H9 (cell line): Measurements from ENCODE around the gene FKRP. TPM values are rescaled to one million over a fixed set of nuclear protein-coding genes. Genes with fewer than 3 reads are reported as not detected.

Experiments used
- DNase-seq: peaks from one replicate; pipeline ENCODE4 v3.0.0-alpha.2; 2017
- H2AFZ ChIP-seq: one replicate; pipeline ENCODE4 v1.6.1; 2013; ENCODE audit warnings: mild to moderate bottlenecking, low read length, control low read depth, moderate library complexity
- H2AK5ac ChIP-seq: 2 replicates; pipeline ENCODE4 v1.6.1; 2013; ENCODE audit warnings: low read length, control low read depth, mixed read lengths; ENCODE audit not compliant: insufficient read length
- H2BK120ac ChIP-seq: one replicate; pipeline ENCODE4 v1.6.1; 2013; ENCODE audit warnings: low read depth, mild to moderate bottlenecking, low read length, control low read depth, inconsistent platforms; ENCODE audit not compliant: poor library complexity, severe bottlenecking
- H2BK12ac ChIP-seq: 2 replicates; pipeline ENCODE4 v1.6.1; 2013; ENCODE audit warnings: low read length, control low read depth, mixed read lengths, low read depth; ENCODE audit not compliant: insufficient read length
- H2BK15ac ChIP-seq: 2 replicates; pipeline ENCODE4 v1.6.1; 2013; ENCODE audit warnings: low read depth, low read length, control low read depth
- H2BK20ac ChIP-seq: one replicate; pipeline ENCODE4 v1.6.1; 2013; ENCODE audit warnings: low read depth, mild to moderate bottlenecking, low read length, control low read depth, inconsistent platforms; ENCODE audit not compliant: poor library complexity, severe bottlenecking
- H2BK5ac ChIP-seq: 2 replicates; pipeline ENCODE4 v1.6.1; 2013; ENCODE audit warnings: low read length, control low read depth, mixed read lengths; ENCODE audit not compliant: insufficient read length
- H3K14ac ChIP-seq: 2 replicates; pipeline ENCODE4 v1.6.1; 2013; ENCODE audit warnings: low read length, control low read depth; ENCODE audit not compliant: insufficient read depth
- H3K18ac ChIP-seq: 2 replicates; pipeline ENCODE4 v1.6.1; 2013; ENCODE audit warnings: low read depth, mild to moderate bottlenecking, mixed read lengths, low read length, control low read depth; ENCODE audit not compliant: insufficient read length
- H3K23ac ChIP-seq: 2 replicates; pipeline ENCODE4 v1.6.1; 2013; ENCODE audit warnings: low read length, control low read depth, mixed read lengths, low read depth; ENCODE audit not compliant: insufficient read length
- H3K23me2 ChIP-seq: 2 replicates; pipeline ENCODE4 v1.6.1; 2013; ENCODE audit warnings: low read depth, mild to moderate bottlenecking, mixed read lengths, low read length, control low read depth; ENCODE audit not compliant: insufficient read length, poor library complexity, severe bottlenecking
- H3K27ac ChIP-seq: 2 replicates; pipeline ENCODE4 v1.5.1; 2013; ENCODE audit warnings: low read length, control low read depth, mixed read lengths, low read depth; ENCODE audit not compliant: insufficient read length
- H3K27me3 ChIP-seq: 2 replicates; pipeline ENCODE4 v1.6.1; 2013; ENCODE audit warnings: low read length, control low read depth, inconsistent platforms; ENCODE audit not compliant: insufficient read depth
- H3K4ac ChIP-seq: 2 replicates; pipeline ENCODE4 v1.6.1; 2013; ENCODE audit warnings: low read depth, mild to moderate bottlenecking, control low read depth, inconsistent platforms, low read length, moderate library complexity
- H3K4me1 ChIP-seq: 2 replicates; pipeline ENCODE4 v1.6.1; 2013; ENCODE audit warnings: low read length, control low read depth, inconsistent platforms; ENCODE audit not compliant: insufficient read depth
- H3K4me2 ChIP-seq: 2 replicates; pipeline ENCODE4 v1.6.1; 2013; ENCODE audit warnings: low read length, control low read depth, mixed read lengths; ENCODE audit not compliant: insufficient read length, insufficient read depth
- H3K56ac ChIP-seq: 2 replicates; pipeline ENCODE4 v1.6.1; 2013; ENCODE audit warnings: low read depth, mild to moderate bottlenecking, mixed read lengths, low read length, control low read depth; ENCODE audit not compliant: insufficient read length
- H3K79me1 ChIP-seq: 2 replicates; pipeline ENCODE4 v1.6.1; 2013; ENCODE audit warnings: low read depth, mild to moderate bottlenecking, moderate library complexity, low read length, control low read depth, inconsistent platforms; ENCODE audit not compliant: insufficient read depth, poor library complexity, severe bottlenecking
- H3K79me2 ChIP-seq: 2 replicates; pipeline ENCODE4 v1.6.1; 2013; ENCODE audit warnings: low read length, control low read depth, inconsistent platforms; ENCODE audit not compliant: insufficient read depth
- H3K9ac ChIP-seq: 2 replicates; pipeline ENCODE4 v1.6.1; 2013; ENCODE audit warnings: low read length, control low read depth, mixed read lengths; ENCODE audit not compliant: insufficient read length; ENCODE audit errors: extremely low read depth
- H3K9me3 ChIP-seq: one replicate; pipeline ENCODE4 v1.6.1; 2013; ENCODE audit warnings: low read depth, low read length, inconsistent platforms; ENCODE audit not compliant: control insufficient read depth
- H3T11ph ChIP-seq: one replicate; pipeline ENCODE4 v1.6.1; 2013; ENCODE audit warnings: mild to moderate bottlenecking, low read length, control low read depth, inconsistent platforms
- H4K20me1 ChIP-seq: one replicate; pipeline ENCODE4 v1.6.1; 2013; ENCODE audit not compliant: control insufficient read depth, insufficient read length, insufficient read depth
- H4K5ac ChIP-seq: 2 replicates; pipeline ENCODE4 v1.6.1; 2013; ENCODE audit warnings: low read depth, mild to moderate bottlenecking, mixed read lengths, low read length, control low read depth; ENCODE audit not compliant: insufficient read length
- H4K8ac ChIP-seq: replicated peaks from 2 replicates; pipeline ENCODE4 v1.6.1; 2013; ENCODE audit warnings: low read length, control low read depth, mixed read lengths, low read depth; ENCODE audit not compliant: insufficient read length
- H4K91ac ChIP-seq: 2 replicates; pipeline ENCODE4 v1.6.1; 2013; ENCODE audit warnings: low read depth, mild to moderate bottlenecking, moderate library complexity, mixed read lengths, low read length, control low read depth; ENCODE audit not compliant: insufficient read length
- H3K27ac Mint-ChIP-seq, 3 experiments: 2 replicates in 2 of 3; 3 replicates in 1 of 3; pipeline ENCODE4 v1.8.0; 2020 to 2021; ENCODE audit warnings: mixed read lengths in 3 of 3, mild to moderate bottlenecking in 1 of 3, moderate library complexity in 1 of 3
- H3K27me3 Mint-ChIP-seq: 2 replicates; pipeline ENCODE4 v1.8.0; 2021; ENCODE audit warnings: low read depth, mild to moderate bottlenecking, moderate library complexity, mixed read lengths
- H3K36me3 Mint-ChIP-seq, 3 experiments: 2 replicates in 2 of 3; 3 replicates in 1 of 3; pipeline ENCODE4 v1.8.0; 2020 to 2021; ENCODE audit warnings: low read depth in 3 of 3, mixed read lengths in 3 of 3; ENCODE audit not compliant: insufficient read depth in 1 of 3
- H3K4me1 Mint-ChIP-seq, 2 experiments: 2 replicates each; pipeline ENCODE4 v1.8.0; 2020; ENCODE audit warnings: mixed read lengths in 2 of 2
- H3K4me3 Mint-ChIP-seq, 2 experiments: 2 replicates in 1 of 2; 3 replicates in 1 of 2; pipeline ENCODE4 v1.8.0; 2020 to 2021; ENCODE audit warnings: mild to moderate bottlenecking in 2 of 2, mixed read lengths in 2 of 2, moderate library complexity in 1 of 2
- H3K9me3 Mint-ChIP-seq, 2 experiments: 2 replicates in 1 of 2; 3 replicates in 1 of 2; pipeline ENCODE4 v1.8.0; 2020; ENCODE audit warnings: mild to moderate bottlenecking in 2 of 2, mixed read lengths in 2 of 2, moderate library complexity in 1 of 2
- WGBS: extraction: QIAGEN DNeasy Blood & Tissue Kit; methylation state at CpG from one replicate; pipeline ENCODE4 v1.1.7; 2013; ENCODE audit warnings: missing lambda C conversion rate, low lambda C conversion rate, mixed read lengths; ENCODE audit not compliant: insufficient read length; ENCODE audit errors: extremely low coverage; 5-methylcytosine and 5-hydroxymethylcytosine counted together
- total RNA-seq: library from RNA; stranded (reverse); gene quantifications from 2 replicates; pipeline ENCODE4 v1.2.1, GENCODE V29; 2021
- TF ChIP-seq, protein P1 (sequence below): fragments of 200-600 bp; sonication (generic); conservative IDR thresholded peaks from 3 replicates; pipeline ENCODE4 v1.8.0; 2021; ENCODE audit warnings: antibody characterized with exemption, mild to moderate bottlenecking

Gene FKRP
- total RNA-seq, 1 experiment from 2014 or later: 42.2 TPM

DNA sequence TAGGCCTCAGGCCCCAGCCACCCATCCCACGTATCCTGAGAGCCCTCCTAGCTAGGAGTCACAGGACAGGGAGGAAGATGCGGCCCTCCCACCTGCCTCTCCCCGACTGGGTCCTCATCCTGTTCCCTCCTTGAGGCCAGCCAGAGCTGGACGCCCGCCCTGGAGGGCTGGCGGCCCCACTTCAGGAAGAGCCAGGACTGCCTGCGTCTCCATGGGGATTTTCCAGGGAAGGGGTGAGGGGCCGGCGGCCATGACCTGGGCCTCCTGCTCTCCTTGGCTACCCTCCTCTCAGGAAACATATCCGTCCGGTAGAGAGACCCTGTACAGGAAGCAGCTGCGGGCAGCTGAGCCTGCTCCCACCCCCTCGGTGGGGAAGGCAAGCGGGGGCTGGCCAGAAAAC is 17.6 kb upstream of the FKRP start:
- Histone ChIP-seq H3K23me2 (no peaks in the 10 kb centered on the region), H2AFZ (no peak overlapping the region), H3K4me1 (no peaks in the 10 kb centered on the region), H3K27ac (no peak overlapping the region), H3K79me2 (no peaks in the 10 kb centered on the region; the same call in 1 of the 2 replicates), H2AK5ac (no peak overlapping the region), H4K20me1 (peaks cover under 1% of the 10 kb centered on the region), H2BK12ac (no peak overlapping the region), H2BK20ac (no peak overlapping the region), H3K23ac (no peak overlapping the region), H3K4ac (no peak overlapping the region), H3K56ac (no peak overlapping the region), H3K9me3 (no peaks in the 10 kb centered on the region), H3K79me1 (no peaks in the 10 kb centered on the region), H3K27me3 (no peaks in the 10 kb centered on the region), H3T11ph (no peak overlapping the region), H2BK5ac (no peak overlapping the region), H3K9ac (no peak overlapping the region), H4K8ac (no peak overlapping the region), H2BK15ac (no peak overlapping the region), H3K14ac (no peak overlapping the region), H3K4me2 (no peak overlapping the region), H2BK120ac (no peak overlapping the region), H3K18ac (no peak overlapping the region), H4K5ac (no peak overlapping the region), H4K91ac (no peak overlapping the region)
- no peaks in the 10 kb centered on the region; the same call in 1 of the 2 replicates for H3K27me3 Mint-ChIP-seq
- H3K4me1 Mint-ChIP-seq: peaks cover 16 to 27% of the 10 kb centered on the region in 2 experiments
- peaks cover 52 to 92% (median 90%) of the 10 kb centered on the region in 3 experiments for H3K36me3 Mint-ChIP-seq
- H3K27ac Mint-ChIP-seq: peak overlapping the region in 2 of 3 experiments; percentile 50 to 85; a peak in 2 of 7 replicates
- TF ChIP-seq, protein P1, sequence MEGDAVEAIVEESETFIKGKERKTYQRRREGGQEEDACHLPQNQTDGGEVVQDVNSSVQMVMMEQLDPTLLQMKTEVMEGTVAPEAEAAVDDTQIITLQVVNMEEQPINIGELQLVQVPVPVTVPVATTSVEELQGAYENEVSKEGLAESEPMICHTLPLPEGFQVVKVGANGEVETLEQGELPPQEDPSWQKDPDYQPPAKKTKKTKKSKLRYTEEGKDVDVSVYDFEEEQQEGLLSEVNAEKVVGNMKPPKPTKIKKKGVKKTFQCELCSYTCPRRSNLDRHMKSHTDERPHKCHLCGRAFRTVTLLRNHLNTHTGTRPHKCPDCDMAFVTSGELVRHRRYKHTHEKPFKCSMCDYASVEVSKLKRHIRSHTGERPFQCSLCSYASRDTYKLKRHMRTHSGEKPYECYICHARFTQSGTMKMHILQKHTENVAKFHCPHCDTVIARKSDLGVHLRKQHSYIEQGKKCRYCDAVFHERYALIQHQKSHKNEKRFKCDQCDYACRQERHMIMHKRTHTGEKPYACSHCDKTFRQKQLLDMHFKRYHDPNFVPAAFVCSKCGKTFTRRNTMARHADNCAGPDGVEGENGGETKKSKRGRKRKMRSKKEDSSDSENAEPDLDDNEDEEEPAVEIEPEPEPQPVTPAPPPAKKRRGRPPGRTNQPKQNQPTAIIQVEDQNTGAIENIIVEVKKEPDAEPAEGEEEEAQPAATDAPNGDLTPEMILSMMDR: no peak
- WGBS: no CpG with 5 or more reads among the region's 14 CpGs
- DNase-seq: no peak
- H3K4me3 Mint-ChIP-seq: no peak overlapping the region
- no peaks in the 10 kb centered on the region for H3K9me3 Mint-ChIP-seq
